LoVo (cell line): ENCODE measurements around the gene TMPO.
"Not testable (repeated sequence)": the region's sequence is repeated elsewhere in the genome, so short reads cannot be mapped to it uniquely, and the experiment has no call there.

Source experiments
- DNase-seq: peaks from one replicate; pipeline ENCODE4 v3.0.0-alpha.2; 2016; ENCODE audit warnings: low spot score

Gene TMPO

GRCh38 chr12:98513379-98514322, 1.7 kb upstream of the TMPO start:
- DNase-seq, result no peak

GRCh38 chr12:98514982-98515286, 456 bp upstream of the TMPO start:
- no peak for DNase-seq

DNA sequence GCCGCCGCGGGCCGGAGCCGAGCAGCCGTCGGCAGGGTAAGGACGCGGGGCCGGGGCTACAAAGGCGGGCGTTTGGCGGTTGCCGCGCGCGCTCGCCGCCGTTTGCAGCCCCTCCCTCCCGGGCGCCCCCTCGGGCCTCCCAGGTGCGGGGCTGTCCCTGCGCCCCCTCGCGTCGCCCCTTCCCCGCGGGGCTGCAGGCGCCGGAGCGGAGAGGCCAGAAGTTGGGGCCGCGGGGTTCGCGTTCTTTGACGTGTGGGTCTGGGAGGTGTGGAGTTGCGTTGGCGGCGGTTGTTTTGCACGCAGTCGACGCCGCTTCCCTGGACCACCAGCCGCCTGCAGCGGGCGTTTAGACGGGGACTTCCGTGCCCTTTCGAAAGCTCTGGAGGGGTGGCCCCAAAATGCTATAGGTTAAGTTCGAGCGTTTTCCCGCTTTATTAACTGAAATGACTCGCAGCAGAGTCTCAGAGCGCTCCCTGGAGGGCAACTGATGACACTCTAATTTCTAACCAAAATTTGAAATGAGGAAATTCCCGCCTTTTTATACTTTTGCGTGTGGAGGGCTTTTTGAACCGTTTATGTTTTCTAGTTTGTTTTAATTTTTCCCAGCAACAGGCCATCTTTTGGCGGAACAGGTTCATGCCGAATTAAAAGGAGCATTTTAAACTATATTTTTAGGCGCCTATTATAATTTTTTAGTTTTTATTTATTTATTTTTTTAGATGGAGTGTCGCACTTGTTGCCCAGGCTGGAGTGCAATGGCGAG, 902 bp downstream of the TMPO start:
- peak; percentile 86 for DNase-seq

DNA sequence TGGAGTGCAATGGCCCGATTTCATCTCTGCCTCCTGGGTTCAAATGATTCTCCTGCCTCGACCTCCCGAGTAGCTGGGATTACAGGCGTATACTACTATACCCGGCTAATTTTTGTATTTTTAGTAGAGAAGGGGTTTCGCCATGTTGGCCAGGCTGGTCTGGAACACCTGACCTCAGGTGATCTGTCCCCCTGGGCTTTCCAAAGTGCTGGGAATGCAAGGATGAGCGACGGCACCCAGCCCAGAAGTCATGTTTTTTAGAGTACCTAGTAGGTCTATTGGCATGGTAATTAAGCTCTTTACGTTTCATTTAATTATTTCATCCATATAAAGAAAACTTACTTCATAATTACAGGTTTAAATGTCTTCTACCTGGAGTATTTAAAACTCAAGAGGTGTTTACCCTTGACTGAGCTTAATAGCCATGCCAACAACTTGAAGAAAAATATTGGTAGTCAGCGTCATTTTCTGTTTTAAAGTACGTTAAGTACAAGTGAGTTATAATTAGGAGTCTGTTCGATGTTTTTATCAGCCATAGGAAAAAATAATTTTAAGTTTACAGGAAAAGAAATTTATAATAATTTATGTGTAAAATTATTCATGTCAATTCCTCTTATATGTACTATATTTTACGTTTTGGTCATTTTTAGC, 4.0 kb downstream of the TMPO start:
- no peak for DNase-seq

DNA sequence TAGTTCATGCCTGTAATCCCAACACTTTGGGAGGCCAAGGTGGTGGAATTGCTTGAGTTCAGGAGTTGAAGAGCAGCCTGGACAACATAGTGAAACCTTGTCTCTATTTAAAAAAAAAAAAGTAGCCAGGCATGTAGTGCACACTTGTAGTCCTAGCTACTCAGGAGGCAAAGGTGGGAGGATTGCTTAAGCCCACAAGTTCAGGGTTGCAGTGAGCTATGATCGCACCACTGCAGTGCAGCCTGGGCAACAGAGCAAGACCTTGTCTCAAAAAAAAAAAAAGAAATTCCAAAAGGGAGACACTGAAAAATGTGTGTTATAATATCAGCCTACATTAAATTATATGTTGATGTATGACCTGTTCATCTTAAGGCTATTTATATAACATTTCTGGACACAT, 14.7 kb downstream of the TMPO start:
- no peak for DNase-seq

DNA sequence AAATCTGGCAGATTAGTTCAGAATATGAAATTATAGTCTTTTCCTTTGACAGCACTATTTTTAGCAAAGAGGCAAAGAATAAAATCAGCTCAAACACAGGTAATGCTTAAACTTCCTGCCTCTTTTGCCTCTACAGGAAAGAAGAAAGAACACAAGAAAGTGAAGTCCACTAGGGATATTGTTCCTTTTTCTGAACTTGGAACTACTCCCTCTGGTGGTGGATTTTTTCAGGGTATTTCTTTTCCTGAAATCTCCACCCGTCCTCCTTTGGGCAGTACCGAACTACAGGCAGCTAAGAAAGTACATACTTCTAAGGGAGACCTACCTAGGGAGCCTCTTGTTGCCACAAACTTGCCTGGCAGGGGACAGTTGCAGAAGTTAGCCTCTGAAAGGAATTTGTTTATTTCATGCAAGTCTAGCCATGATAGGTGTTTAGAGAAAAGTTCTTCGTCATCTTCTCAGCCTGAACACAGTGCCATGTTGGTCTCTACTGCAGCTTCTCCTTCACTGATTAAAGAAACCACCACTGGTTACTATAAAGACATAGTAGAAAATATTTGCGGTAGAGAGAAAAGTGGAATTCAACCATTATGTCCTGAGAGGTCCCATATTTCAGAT, 17.4 kb downstream of the TMPO start:
- DNase-seq, result peak; percentile 61

DNA sequence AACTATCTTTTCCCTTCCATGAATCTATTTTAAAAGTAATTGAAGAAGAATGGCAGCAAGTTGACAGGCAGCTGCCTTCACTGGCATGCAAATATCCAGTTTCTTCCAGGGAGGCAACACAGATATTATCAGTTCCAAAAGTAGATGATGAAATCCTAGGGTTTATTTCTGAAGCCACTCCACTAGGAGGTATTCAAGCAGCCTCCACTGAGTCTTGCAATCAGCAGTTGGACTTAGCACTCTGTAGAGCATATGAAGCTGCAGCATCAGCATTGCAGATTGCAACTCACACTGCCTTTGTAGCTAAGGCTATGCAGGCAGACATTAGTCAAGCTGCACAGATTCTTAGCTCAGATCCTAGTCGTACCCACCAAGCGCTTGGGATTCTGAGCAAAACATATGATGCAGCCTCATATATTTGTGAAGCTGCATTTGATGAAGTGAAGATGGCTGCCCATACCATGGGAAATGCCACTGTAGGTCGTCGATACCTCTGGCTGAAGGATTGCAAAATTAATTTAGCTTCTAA, 18.4 kb downstream of the TMPO start:
- DNase-seq, result no peak

DNA sequence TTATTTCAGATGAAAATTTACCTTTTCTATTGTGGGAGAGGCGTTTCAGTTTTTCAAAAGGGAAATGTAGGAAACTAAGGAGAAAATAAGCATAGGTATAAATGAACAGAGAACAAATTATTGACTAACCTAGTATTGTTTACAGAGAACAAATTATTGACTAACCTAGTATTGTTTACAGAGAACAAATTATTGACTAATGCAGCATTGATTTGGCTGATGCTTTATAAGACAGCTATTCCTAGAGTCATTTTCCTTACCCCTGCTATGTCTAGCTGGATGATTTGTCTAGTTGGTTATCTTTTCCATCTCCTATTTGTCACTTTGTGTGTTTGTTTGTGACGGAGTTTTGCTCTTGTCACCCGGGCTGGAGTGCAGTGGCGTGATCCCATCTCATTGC, 22.6 kb downstream of the TMPO start:
- DNase-seq, result no peak

GRCh38 chr12:98543701-98544100, 28.3 kb downstream of the TMPO start:
- DNase-seq, result no peak

DNA sequence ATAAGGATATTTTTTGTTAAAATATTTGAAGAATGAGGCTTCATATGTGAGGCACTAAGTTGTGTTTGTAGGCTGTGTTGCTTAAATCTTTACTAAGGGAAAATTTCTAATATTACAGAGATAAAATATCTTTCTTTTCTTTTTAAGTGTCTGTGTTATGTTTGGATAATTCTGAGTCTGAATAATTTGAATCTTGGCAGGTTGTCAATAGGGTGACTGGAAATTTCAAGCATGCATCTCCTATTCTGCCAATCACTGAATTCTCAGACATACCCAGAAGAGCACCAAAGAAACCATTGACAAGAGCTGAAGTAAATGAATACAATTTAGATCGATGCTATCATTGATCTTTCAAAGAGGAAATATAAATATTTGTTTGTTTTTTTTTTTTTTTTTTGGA, 29.4 kb downstream of the TMPO start:
- DNase-seq, result no peak

DNA sequence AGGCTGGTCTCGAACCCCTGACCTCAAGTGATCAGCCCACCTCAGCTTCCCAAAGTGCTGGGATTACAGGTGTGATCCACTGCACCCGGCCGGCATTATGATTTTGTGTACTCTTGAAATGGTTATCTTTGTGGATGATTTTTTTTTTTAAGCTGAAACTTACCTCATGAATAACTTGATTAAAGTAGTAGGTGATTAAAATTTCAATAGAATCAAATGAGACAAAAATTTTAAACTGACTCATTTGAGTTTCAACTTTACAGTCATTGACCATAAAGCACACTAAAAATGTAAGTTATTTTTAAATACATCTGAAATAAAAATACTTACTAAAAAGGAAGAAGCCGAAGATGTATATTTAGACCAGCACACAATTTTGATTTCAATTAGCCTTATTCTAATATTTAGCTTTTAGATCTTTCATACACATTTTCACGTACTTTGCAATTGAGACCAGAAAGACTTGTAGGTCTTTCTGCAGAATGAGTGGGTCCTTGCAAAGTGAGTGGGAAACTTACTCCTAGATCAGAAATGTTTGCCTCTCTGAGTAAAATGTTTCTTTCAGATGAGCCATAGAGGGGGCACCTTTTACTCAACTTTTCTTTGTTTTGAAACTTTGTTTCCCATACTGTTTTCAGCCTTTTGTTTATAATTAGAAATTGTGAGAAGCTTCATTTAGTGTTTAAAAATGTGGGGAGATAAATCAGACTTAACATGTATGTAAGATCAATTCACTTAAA, 34.2 kb downstream of the TMPO start:
- DNase-seq, result no peak

- DNase-seq, result no peak
Observed at GRCh38 chr12:98551787-98552186, 36.4 kb downstream of the TMPO start.

DNA sequence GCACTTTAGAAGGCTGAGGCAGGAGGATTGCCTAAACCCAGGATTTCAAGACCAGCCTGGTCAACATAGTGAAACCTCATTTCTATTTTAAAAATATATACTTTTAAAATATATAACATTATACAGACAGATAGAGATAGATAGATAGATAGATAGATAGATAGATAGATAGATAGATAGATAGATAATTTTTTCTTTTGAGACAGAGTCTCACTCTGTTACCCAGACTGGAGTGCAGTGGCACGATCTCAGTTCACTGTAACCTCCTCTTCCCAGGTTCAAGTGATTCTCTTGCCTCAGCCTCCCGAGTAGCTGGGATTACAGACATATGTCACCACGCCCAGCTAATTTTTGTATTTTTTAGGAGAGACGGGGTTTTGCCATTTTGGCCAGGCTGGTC, 42.7 kb downstream of the TMPO start:
- DNase-seq, result not testable (repeated sequence)

- DNase-seq, result no peak
Observed at GRCh38 chr12:98559666-98560065, 44.3 kb downstream of the TMPO start.

DNA sequence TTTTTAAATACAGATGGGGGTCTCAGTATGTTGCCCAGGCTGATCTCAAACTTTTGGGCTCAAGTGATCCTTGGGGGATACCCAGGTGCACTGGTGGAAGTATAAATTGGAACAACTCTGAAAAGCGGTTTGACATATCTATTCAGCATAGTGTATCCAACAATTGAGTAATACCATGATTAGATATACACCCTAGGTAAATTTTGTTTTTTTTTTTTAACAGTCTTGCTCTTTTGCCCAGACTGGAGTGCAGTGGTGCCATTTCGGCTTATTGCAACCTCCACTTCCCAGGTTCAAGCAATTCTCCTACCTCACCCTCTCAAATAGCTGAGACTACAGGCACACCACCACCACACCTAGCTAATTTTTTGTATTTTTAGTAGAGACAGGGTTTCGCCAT, 46.5 kb downstream of the TMPO start:
- no peak for DNase-seq

DNA sequence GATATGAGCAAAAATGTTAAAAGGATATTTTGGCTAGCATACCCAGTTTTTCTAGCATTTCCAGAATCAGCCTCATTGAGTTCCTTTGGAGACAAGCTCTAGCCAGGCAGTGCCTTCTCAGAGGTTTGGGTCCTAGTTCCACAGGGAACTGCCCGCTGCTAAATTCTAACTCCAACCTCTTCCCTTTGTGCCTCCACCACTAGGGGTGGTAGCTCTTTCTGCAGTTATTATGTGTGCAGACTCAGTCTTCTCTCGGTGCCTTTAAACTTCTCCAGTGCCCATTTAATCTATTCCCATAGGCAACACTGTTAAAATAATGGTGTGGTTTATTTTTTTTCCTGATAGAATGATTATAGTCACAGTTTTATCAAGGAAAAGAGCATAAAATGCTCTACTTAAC, 56.6 kb downstream of the TMPO start:
- DNase-seq, result no peak

GRCh38 chr12:98574110-98574509, 58.7 kb downstream of the TMPO start:
- DNase-seq, result peak; percentile 85

DNA sequence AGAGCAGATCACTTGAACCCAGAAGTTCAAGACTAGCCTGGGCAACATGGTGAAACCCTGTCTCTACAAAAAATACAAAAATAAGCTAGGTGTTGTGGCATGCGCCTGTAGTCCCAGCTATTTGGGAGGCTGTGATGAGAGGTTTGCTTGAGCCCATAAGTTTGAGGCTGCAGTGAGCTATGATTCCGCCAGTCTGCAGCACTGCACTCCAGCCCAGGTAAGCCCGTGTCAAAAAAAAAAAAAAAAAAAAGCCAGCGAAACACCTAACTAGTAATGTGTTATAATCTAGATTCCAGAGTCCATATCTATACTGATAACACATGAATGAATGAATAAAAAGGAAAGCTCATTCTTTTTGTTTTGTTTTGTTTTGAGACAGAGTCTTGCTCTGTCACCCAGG, 59.6 kb downstream of the TMPO start:
- no peak for DNase-seq

GRCh38 chr12:98576795-98577194, 61.4 kb downstream of the TMPO start:
- DNase-seq, result not testable (repeated sequence)

DNA sequence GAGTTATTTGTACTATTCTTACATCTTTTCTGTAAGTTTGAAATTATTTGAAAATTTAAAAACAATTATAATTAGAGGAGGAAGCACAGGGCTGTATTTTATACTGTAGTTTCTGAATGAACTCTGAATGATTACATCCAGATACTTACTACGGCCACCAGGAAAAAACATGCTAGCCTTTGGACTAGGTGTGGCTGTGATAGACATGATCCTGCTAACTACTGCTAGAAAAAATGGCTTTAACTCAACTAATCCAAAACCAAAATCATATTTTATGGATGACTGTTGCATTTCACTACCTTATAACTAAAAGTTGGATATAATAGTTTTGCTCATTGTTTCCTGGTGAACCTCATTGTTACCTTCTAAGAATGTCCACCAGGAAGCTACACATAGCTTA, 63.0 kb downstream of the TMPO start:
- peak; percentile 55 for DNase-seq

GRCh38 chr12:98578821-98579220, 63.4 kb downstream of the TMPO start:
- DNase-seq, result peak; percentile 79

GRCh38 chr12:98579347-98579746, 64.0 kb downstream of the TMPO start:
- no peak for DNase-seq
